T1000 (cell line): Measurements from ENCODE around the gene GGT5.
A peak's percentile ranks its signal among the peaks of the same experiment; 100 is the strongest.

ENCODE experiments used
- DNase-seq: peaks from one replicate; lab custom pipeline; 2025; ENCODE audit warnings: mixed read lengths; lab: John Stamatoyannopoulos, UW

Gene GGT5

GRCh38 chr22:24181996-24182899, 62.6 kb downstream of the GGT5 start:
- DNase-seq: no peak

- no peak for DNase-seq
These were observed 63.5 kb downstream of the GGT5 start, which contains the start of gene SUSD2 for GRCh38 chr22:24181088-24181995. TSS of gene SUSD2 (plus strand) at chr22:24181487. CDS start at chr22:24181520, 33 bp downstream.

- DNase-seq: no peak
These were observed 64.4 kb downstream of the GGT5 start for GRCh38 chr22:24180316-24181087.

- DNase-seq: no peak
These were observed 65.2 kb downstream of the GGT5 start for GRCh38 chr22:24179478-24180210.

- no peak for DNase-seq
These were observed 66.1 kb downstream of the GGT5 start for GRCh38 chr22:24178502-24179440.

GRCh38 chr22:24178021-24178431, 66.9 kb downstream of the GGT5 start:
- DNase-seq: no peak

GRCh38 chr22:24177456-24177855, 67.4 kb downstream of the GGT5 start:
- DNase-seq: no peak

GRCh38 chr22:24177045-24177444, 67.8 kb downstream of the GGT5 start:
- DNase-seq: no peak

- no peak for DNase-seq
These were observed 68.3 kb downstream of the GGT5 start for GRCh38 chr22:24176630-24177029.

GRCh38 chr22:24176040-24176439, 68.8 kb downstream of the GGT5 start:
- DNase-seq: no peak

GRCh38 chr22:24175160-24175808, 69.6 kb downstream of the GGT5 start:
- peak; percentile 56 for DNase-seq

GRCh38 chr22:24171822-24172221, 73.1 kb downstream of the GGT5 start:
- DNase-seq: no peak

- DNase-seq: no peak
These were observed 74.2 kb downstream of the GGT5 start for GRCh38 chr22:24170632-24171031.

GRCh38 chr22:24170188-24170587, 74.7 kb downstream of the GGT5 start:
- no peak for DNase-seq
